Astrocyte of the hippocampus (primary cell): ENCODE data around the gene GRIN2C.

ENCODE experiments used
- DNase-seq: peaks from one replicate; pipeline ENCODE4 v3.0.0; 2011; ENCODE audit warnings: low read depth, low spot score

GRIN2C gene

GRCh38 chr17:74848656-74849399, 10.9 kb downstream of the GRIN2C start:
- DNase-seq: no peak

- no peak for DNase-seq
Observed at GRCh38 chr17:74846621-74847020, 13.1 kb downstream of the GRIN2C start.

GRCh38 chr17:74843352-74843627, 16.4 kb downstream of the GRIN2C start:
- DNase-seq: no peak

- peak; percentile 84 for DNase-seq
Observed at GRCh38 chr17:74842599-74843351, 16.9 kb downstream of the GRIN2C start.

- no peak for DNase-seq
Observed at GRCh38 chr17:74842146-74842598, 17.5 kb downstream of the GRIN2C start.

GRCh38 chr17:74840989-74841666, 18.6 kb downstream of the GRIN2C start:
- peak; percentile 13 for DNase-seq

GRCh38 chr17:74839990-74840852, 19.5 kb downstream of the GRIN2C start:
- DNase-seq: no peak

- no peak for DNase-seq
Observed at GRCh38 chr17:74838274-74838673, 21.4 kb downstream of the GRIN2C start.

- DNase-seq: no peak
Observed at GRCh38 chr17:74836691-74837467, 22.8 kb downstream of the GRIN2C start.

- DNase-seq: no peak
Observed at GRCh38 chr17:74836191-74836590, 23.5 kb downstream of the GRIN2C start.

- DNase-seq: peak; percentile 68
Observed at GRCh38 chr17:74833501-74834377, 25.9 kb downstream of the GRIN2C start.

- DNase-seq: no peak
Observed at GRCh38 chr17:74832421-74832820, 27.3 kb downstream of the GRIN2C start.

GRCh38 chr17:74831444-74832146, 28.1 kb downstream of the GRIN2C start:
- DNase-seq: no peak

GRCh38 chr17:74830861-74831260, 28.8 kb downstream of the GRIN2C start:
- no peak for DNase-seq

- no peak for DNase-seq
Observed at GRCh38 chr17:74827800-74828199, 31.9 kb downstream of the GRIN2C start.

GRCh38 chr17:74825952-74826719, 33.5 kb downstream of the GRIN2C start:
- no peak for DNase-seq

- no peak for DNase-seq
Observed at GRCh38 chr17:74824961-74825627, 34.6 kb downstream of the GRIN2C start.

- no peak for DNase-seq
Observed at GRCh38 chr17:74822939-74823367, 36.7 kb downstream of the GRIN2C start.
